ENCODE measurements around the gene TLE2. TPM values are rescaled to one million over a fixed set of nuclear protein-coding genes. Genes with fewer than 3 reads are reported as not detected.

TLE2 gene
- total RNA-seq, 2 experiments from 2014 or later, result 1.2 to 1.6 TPM

- H3K36me3 ChIP-seq (ENCODE audit: insufficient read depth, low read length), result no peaks in the 10 kb centered on the region
- H4K20me1 ChIP-seq (ENCODE audit: insufficient read depth, low read length), result no peaks in the 10 kb centered on the region
- ChIA-PET POLR2A (interaction anchor here (0.5 to 3.8 kb wide), 4 partner anchors 61 to 499 kb away, joined by 3 to 12 read pairs (median 6); partner anchors contain the start of gene GADD45B), CTCF (ENCODE audit: unreplicated experiment) (no interaction called here)
- H3K27ac ChIP-seq (ENCODE audit: low read depth, low read length, poor library complexity, severe bottlenecking), result no peak overlapping the region
- no peaks in the 10 kb centered on the region for H3K9me3 ChIP-seq (ENCODE audit: low read length)
- no peaks in the 10 kb centered on the region for H3K79me2 ChIP-seq (ENCODE audit: insufficient read depth, low read depth, low read length)
- H3K4me1 ChIP-seq (ENCODE audit: insufficient read depth, low read length, poor library complexity, severe bottlenecking), result peaks cover 66% of the 10 kb centered on the region
- no peak for DNase-seq (ENCODE audit: low spot score)
- no TSS peak for BruUV-seq (replicated peaks)
- H3K4me2 ChIP-seq (ENCODE audit: low read length), result peak overlapping the region; percentile 44
- H2AFZ ChIP-seq (ENCODE audit: low read length), result peak overlapping the region; percentile 48; the same call in 1 of the 2 replicates
- intact Hi-C loops (cut with micrococcal nuclease; ENCODE audit: unreplicated experiment), result no loop called here
- TF ChIP-seq EZH2phosphoT487 (IDR thresholded peaks at IDR 0.05; ENCODE audit: borderline replicate concordance, low read depth, low read length) (no peak), CTCF (conservative IDR thresholded peaks at IDR 0.05; ENCODE audit: low read length) (no peak)
- H3K4me3 ChIP-seq (ENCODE audit: low read depth, low read length, poor library complexity, severe bottlenecking), result peak overlapping the region; percentile 4
- H3K9me2 ChIP-seq (ENCODE audit: insufficient read depth, low read length), result no peaks in the 10 kb centered on the region
Measured at GRCh38 chr19:2974342-2975041, 54.6 kb downstream of the TLE2 start.

- POLR2A ChIA-PET, result interaction anchor here (0.9 kb wide), 1 partner anchor 64 kb away, joined by 4 read pairs; no protein-coding TSS in a partner anchor
- BruUV-seq (replicated peaks), result no TSS peak
- intact Hi-C loops (cut with micrococcal nuclease; ENCODE audit: unreplicated experiment), result no loop called here
- H4K20me1 ChIP-seq (ENCODE audit: insufficient read depth, low read length), result no peaks in the 10 kb centered on the region
- H3K36me3 ChIP-seq (ENCODE audit: insufficient read depth, low read length), result peaks cover 2% of the 10 kb centered on the region; the same call in 1 of the 2 replicates
- no peak for TF ChIP-seq EZH2phosphoT487 (IDR thresholded peaks at IDR 0.05; ENCODE audit: borderline replicate concordance, low read depth, low read length)
- H3K79me2 ChIP-seq (ENCODE audit: insufficient read depth, low read depth, low read length), result no peaks in the 10 kb centered on the region
- CTCF ChIA-PET (ENCODE audit: unreplicated experiment), result no interaction called here
- no peaks in the 10 kb centered on the region for H3K9me2 ChIP-seq (ENCODE audit: insufficient read depth, low read length)
- DNase-seq (ENCODE audit: low spot score), result no peak
- no peak overlapping the region for H3K4me3 ChIP-seq (ENCODE audit: low read depth, low read length, poor library complexity, severe bottlenecking)
- no peak overlapping the region for H2AFZ ChIP-seq (ENCODE audit: low read length)
- peaks cover 74% of the 10 kb centered on the region for H3K4me1 ChIP-seq (ENCODE audit: insufficient read depth, low read length, poor library complexity, severe bottlenecking)
- peaks cover 3% of the 10 kb centered on the region; the same call in 1 of the 2 replicates for H3K9me3 ChIP-seq (ENCODE audit: low read length)
- no peak overlapping the region for H3K27ac ChIP-seq (ENCODE audit: low read depth, low read length, poor library complexity, severe bottlenecking)
- no peak overlapping the region for H3K4me2 ChIP-seq (ENCODE audit: low read length)
Measured at GRCh38 chr19:2973229-2973628, 55.9 kb downstream of the TLE2 start.

GRCh38 chr19:2970201-2970835 lies 58.8 kb downstream of the TLE2 start:
- Histone ChIP-seq H3K79me2 (ENCODE audit: insufficient read depth, low read depth, low read length) (no peaks in the 10 kb centered on the region), H3K4me3 (ENCODE audit: low read depth, low read length, poor library complexity, severe bottlenecking) (no peak overlapping the region), H3K36me3 (ENCODE audit: insufficient read depth, low read length) (peaks cover 4% of the 10 kb centered on the region; the same call in 1 of the 2 replicates), H2AFZ (ENCODE audit: low read length) (no peak overlapping the region; the same call in 1 of the 2 replicates), H3K9me3 (ENCODE audit: low read length) (peaks cover 15% of the 10 kb centered on the region; the same call in 1 of the 2 replicates), H3K4me2 (ENCODE audit: low read length) (peak overlapping the region; percentile 5; the same call in 1 of the 2 replicates), H3K27ac (ENCODE audit: low read depth, low read length, poor library complexity, severe bottlenecking) (peak overlapping the region; percentile 98), H3K9me2 (ENCODE audit: insufficient read depth, low read length) (no peaks in the 10 kb centered on the region), H3K4me1 (ENCODE audit: insufficient read depth, low read length, poor library complexity, severe bottlenecking) (peaks cover 79% of the 10 kb centered on the region), H4K20me1 (ENCODE audit: insufficient read depth, low read length) (no peaks in the 10 kb centered on the region)
- ChIA-PET POLR2A (interaction anchor here (0.6 to 1.7 kb wide), 6 partner anchors 65 to 881 kb away, joined by 3 to 5 read pairs (median 4); no protein-coding TSS in a partner anchor), CTCF (ENCODE audit: unreplicated experiment) (no interaction called here)
- TF ChIP-seq CTCF (conservative IDR thresholded peaks at IDR 0.05; ENCODE audit: low read length) (no peak), EZH2phosphoT487 (IDR thresholded peaks at IDR 0.05; ENCODE audit: borderline replicate concordance, low read depth, low read length) (no peak)
- intact Hi-C loops (cut with micrococcal nuclease; ENCODE audit: unreplicated experiment), result no loop called here
- no peak for DNase-seq (ENCODE audit: low spot score)
- no TSS peak for BruUV-seq (replicated peaks)
